K562 treated with DMSO at 1 percent for 24 hours (cell line): ENCODE results near the gene ARHGAP19. TPM values are rescaled to one million over a fixed set of nuclear protein-coding genes. Genes with fewer than 3 reads are reported as not detected.

ENCODE experiments used
- total RNA-seq: library from RNA; unstranded; fragments of 300-600 nt; gene quantifications from 2 replicates; pipeline ENCODE4 v1.2.3, GENCODE V29; 2022; ENCODE audit warnings: low read depth; ENCODE audit not compliant: insufficient read depth

Gene ARHGAP19, protein sequence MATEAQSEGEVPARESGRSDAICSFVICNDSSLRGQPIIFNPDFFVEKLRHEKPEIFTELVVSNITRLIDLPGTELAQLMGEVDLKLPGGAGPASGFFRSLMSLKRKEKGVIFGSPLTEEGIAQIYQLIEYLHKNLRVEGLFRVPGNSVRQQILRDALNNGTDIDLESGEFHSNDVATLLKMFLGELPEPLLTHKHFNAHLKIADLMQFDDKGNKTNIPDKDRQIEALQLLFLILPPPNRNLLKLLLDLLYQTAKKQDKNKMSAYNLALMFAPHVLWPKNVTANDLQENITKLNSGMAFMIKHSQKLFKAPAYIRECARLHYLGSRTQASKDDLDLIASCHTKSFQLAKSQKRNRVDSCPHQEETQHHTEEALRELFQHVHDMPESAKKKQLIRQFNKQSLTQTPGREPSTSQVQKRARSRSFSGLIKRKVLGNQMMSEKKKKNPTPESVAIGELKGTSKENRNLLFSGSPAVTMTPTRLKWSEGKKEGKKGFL
- 13.9 and 14.5 TPM in 2 replicates for total RNA-seq

DNA sequence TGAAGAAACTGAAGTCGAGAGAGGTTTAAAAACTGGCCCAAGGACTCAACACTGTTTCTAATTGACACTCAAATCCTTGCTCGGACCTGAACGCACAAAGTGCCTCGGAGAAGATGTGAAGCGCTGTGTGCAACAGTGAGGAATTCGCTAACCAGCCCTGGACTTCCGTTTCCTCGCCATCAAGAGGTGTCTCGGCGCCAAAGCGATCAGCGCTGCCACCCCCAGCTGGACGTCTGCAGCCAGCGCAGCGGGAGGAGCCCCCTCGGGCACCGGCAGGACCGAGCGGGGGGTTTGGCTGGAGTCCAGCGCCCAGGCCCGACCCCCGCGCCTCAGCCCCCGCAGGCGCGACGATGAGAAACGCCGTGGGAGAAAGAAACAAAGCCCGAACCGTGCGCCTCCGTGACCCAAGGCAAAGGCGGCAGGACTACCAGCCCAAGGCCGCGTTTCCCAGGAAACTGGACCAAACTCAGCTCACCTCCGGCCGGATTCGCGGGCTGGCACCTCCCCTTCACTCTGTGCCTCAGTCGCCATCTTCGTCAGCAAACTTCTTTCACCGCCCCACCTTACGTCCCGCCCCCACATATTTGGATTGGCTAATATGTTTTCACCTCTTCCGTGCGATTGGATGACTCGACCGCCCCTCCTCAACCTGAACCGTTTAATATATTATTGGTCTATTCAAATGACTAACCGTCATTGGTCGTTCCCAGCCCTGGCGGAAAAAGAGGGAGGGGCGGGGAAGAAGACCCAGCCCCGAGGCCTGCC lies at the start of gene ARHGAP19:
TSS of gene ARHGAP19 (minus strand) at position 541 of the 765 bp plus-strand sequence. CDS start at position 531, 10 bp downstream.

GRCh38 chr10:97334370-97335175 lies 42.1 kb upstream of the ARHGAP19 start, which contains the start of gene FRAT2:
Gene FRAT2 (minus strand): TSS chr10:97334729. CDS start chr10:97334572, 157 bp downstream.

DNA sequence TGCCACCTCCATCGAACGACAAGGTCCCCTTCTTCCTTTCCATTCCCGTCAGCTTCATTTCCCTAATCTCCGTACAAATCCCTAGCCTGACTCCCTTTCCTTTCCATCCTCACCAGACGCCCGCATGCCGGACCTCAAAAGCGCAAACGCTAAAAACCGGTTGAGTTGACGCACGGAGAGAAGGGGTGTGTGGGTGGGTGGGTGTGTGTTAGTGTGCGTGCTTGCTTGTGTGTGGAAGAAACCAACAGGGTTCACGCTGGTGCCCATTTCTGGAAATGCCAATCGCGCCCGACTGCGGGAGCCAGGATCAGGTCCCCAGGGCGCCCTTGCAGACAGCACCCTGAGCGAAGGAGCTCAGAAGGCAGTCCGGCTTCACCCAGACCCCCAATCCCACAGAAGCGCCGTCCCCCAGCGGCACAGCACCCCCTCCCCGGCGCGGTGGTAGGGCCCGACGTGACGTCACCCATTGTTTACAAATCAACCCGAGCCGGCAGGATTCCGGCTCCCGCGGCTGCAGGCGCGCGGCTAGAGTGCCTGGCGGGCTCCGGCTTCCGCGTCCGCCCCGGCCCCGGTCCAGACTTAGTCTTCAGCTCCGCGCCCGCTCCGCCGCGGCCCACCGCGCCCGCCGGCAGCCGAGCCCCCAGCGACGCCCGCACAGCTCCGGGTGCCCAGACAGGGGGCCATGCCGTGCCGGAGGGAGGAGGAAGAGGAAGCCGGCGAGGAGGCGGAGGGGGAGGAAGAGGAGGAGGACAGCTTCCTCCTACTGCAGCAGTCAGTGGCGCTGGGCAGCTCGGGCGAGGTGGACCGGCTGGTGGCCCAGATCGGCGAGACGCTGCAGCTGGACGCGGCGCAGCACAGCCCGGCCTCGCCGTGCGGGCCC lies 26.6 kb upstream of the ARHGAP19 start, which contains the start of gene FRAT1:
TSS of gene FRAT1 (plus strand) at position 500 of the 880 bp plus-strand sequence. CDS start at position 683, 183 bp downstream.

GRCh38 chr10:97185326-97186058 lies 106.9 kb downstream of the ARHGAP19 start, which contains the start of gene SLIT1:
Gene SLIT1 (minus strand): TSS chr10:97185959. CDS start chr10:97185674, 285 bp downstream.

Other genes with a start within 250 kb of the ARHGAP19 start
- 0.03 and 0.07 TPM in 2 replicates for gene SLIT1, start 106.7 kb downstream of the ARHGAP19 start, total RNA-seq
- 7.0 and 7.8 TPM in 2 replicates for gene FRAT1, start 26.6 kb upstream of the ARHGAP19 start, total RNA-seq
- gene FRAT2, start 42.1 kb upstream of the ARHGAP19 start, total RNA-seq, result 26.4 and 27.1 TPM in 2 replicates
- 11.3 and 12.1 TPM in 2 replicates for gene RRP12, start 108.7 kb upstream of the ARHGAP19 start, total RNA-seq
- 193 and 195 TPM in 2 replicates for gene PGAM1, start 133.6 kb upstream of the ARHGAP19 start, total RNA-seq
- 54.5 and 59.9 TPM in 2 replicates for gene EXOSC1, start 153.4 kb upstream of the ARHGAP19 start, total RNA-seq
- gene ZDHHC16, start 153.5 kb upstream of the ARHGAP19 start, total RNA-seq, result 23.4 and 23.9 TPM in 2 replicates
- 34.9 and 37.1 TPM in 2 replicates for gene MMS19, start 205.8 kb upstream of the ARHGAP19 start, total RNA-seq
- 10.2 and 10.6 TPM in 2 replicates for gene UBTD1, start 206.3 kb upstream of the ARHGAP19 start, total RNA-seq